ENCODE data around the gene GLCCI1. TPM values are rescaled to one million over a fixed set of nuclear protein-coding genes. Genes with fewer than 3 reads are reported as not detected.

Gene GLCCI1
- total and polyA plus RNA-seq, 10 of the 15 experiments (the other 5 are each of a cell fraction or from before 2014, with no cell fraction given) = 12.6 to 92.0 (median 27.6) TPM

GRCh38 chr7:8052824-8053223 is 84.2 kb downstream of the GLCCI1 start:
- ChIA-PET RAD21 (ENCODE audit: unreplicated experiment) (interaction anchor here (1.4 kb wide), 1 partner anchor 137 kb away, joined by 4 read pairs; no protein-coding TSS in a partner anchor), CTCF (no interaction called here), POLR2A (interaction anchor here (0.6 to 1.3 kb wide), 2 partner anchors 24 to 409 kb away, joined by 3 read pairs; no protein-coding TSS in a partner anchor), SMC1A (ENCODE audit: uncharacterized antibody, unreplicated experiment) (interaction anchor here (1.0 to 2.1 kb wide), 5 partner anchors 11 to 273 kb away, joined by 3 to 9 read pairs (median 4); no protein-coding TSS in a partner anchor)
- BruUV-seq (replicated peaks) = no TSS peak
- no peak overlapping the region for H3K9ac ChIP-seq (ENCODE audit: control insufficient read depth, insufficient read depth, low read length)
- no peak overlapping the region for H3K4me3 ChIP-seq
- no peak overlapping the region for H3K27ac ChIP-seq (ENCODE audit: control insufficient read depth, insufficient read depth)
- ATAC-seq (no peak), FAIRE-seq (no peak), DNase-seq (ENCODE audit: low read depth, low spot score) (no peak)
- no peak overlapping the region for H2AFZ ChIP-seq (ENCODE audit: control insufficient read depth, low read depth, low read length)
- no peak overlapping the region for H3K4me2 ChIP-seq (ENCODE audit: control insufficient read depth, insufficient read depth)
- no peaks in the 10 kb centered on the region for H3K27me3 ChIP-seq (replicated peaks in 1 of 2; ENCODE audit: control insufficient read depth in 2 of 2, insufficient read depth in 2 of 2, low read length in 1 of 2)
- H3K4me1 ChIP-seq (ENCODE audit: control insufficient read depth, insufficient read depth, low read length) = no peaks in the 10 kb centered on the region
- intact Hi-C loops (cut with micrococcal nuclease; ENCODE audit: unreplicated experiment) (no loop called here), in situ Hi-C loops (cut with MboI) (no loop called here)
- H3K9me3 ChIP-seq (replicated peaks; ENCODE audit: control insufficient read depth, insufficient read depth, low read length) = no peaks in the 10 kb centered on the region; the same call in 2 of the 3 replicates
- peaks cover 4 to 21% of the 10 kb centered on the region in 2 experiments for H3K36me3 ChIP-seq (ENCODE audit: control insufficient read depth in 2 of 2, insufficient read depth in 2 of 2, low read length in 1 of 2)
- peaks cover 4% of the 10 kb centered on the region; the same call in 1 of the 2 replicates for H3K79me2 ChIP-seq (ENCODE audit: control insufficient read depth, insufficient read depth, low read length)
- no peaks in the 10 kb centered on the region for H4K20me1 ChIP-seq (ENCODE audit: control insufficient read depth, insufficient read depth)
- TF ChIP-seq, protein P1, sequence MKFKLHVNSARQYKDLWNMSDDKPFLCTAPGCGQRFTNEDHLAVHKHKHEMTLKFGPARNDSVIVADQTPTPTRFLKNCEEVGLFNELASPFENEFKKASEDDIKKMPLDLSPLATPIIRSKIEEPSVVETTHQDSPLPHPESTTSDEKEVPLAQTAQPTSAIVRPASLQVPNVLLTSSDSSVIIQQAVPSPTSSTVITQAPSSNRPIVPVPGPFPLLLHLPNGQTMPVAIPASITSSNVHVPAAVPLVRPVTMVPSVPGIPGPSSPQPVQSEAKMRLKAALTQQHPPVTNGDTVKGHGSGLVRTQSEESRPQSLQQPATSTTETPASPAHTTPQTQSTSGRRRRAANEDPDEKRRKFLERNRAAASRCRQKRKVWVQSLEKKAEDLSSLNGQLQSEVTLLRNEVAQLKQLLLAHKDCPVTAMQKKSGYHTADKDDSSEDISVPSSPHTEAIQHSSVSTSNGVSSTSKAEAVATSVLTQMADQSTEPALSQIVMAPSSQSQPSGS (IDR thresholded peaks at IDR 0.05; ENCODE audit: low read length) = no peak
- no peak for TF ChIP-seq LARP7 (IDR thresholded peaks at IDR 0.05)
- no peak for TF ChIP-seq STAT1 (conservative IDR thresholded peaks at IDR 0.05)
- TF ChIP-seq MYC (IDR thresholded peaks at IDR 0.05; ENCODE audit: insufficient read depth, insufficient read length, insufficient replicate concordance, low read length, severe bottlenecking) = no peak
- TF ChIP-seq RUNX3 (IDR thresholded peaks at IDR 0.05; ENCODE audit: low read length) = no peak
- TF ChIP-seq TARDBP (IDR thresholded peaks at IDR 0.05; ENCODE audit: borderline replicate concordance) = no peak
- TF ChIP-seq CEBPB (IDR thresholded peaks at IDR 0.05; ENCODE audit: borderline replicate concordance in 1 of 2, low read depth in 2 of 2, low read length in 2 of 2) = no peak
- no peak for TF ChIP-seq E4F1 (IDR thresholded peaks at IDR 0.05; ENCODE audit: borderline replicate concordance, partially characterized antibody)
- no peak for TF ChIP-seq FOXK2 (IDR thresholded peaks at IDR 0.05)
- TF ChIP-seq, protein P2, sequence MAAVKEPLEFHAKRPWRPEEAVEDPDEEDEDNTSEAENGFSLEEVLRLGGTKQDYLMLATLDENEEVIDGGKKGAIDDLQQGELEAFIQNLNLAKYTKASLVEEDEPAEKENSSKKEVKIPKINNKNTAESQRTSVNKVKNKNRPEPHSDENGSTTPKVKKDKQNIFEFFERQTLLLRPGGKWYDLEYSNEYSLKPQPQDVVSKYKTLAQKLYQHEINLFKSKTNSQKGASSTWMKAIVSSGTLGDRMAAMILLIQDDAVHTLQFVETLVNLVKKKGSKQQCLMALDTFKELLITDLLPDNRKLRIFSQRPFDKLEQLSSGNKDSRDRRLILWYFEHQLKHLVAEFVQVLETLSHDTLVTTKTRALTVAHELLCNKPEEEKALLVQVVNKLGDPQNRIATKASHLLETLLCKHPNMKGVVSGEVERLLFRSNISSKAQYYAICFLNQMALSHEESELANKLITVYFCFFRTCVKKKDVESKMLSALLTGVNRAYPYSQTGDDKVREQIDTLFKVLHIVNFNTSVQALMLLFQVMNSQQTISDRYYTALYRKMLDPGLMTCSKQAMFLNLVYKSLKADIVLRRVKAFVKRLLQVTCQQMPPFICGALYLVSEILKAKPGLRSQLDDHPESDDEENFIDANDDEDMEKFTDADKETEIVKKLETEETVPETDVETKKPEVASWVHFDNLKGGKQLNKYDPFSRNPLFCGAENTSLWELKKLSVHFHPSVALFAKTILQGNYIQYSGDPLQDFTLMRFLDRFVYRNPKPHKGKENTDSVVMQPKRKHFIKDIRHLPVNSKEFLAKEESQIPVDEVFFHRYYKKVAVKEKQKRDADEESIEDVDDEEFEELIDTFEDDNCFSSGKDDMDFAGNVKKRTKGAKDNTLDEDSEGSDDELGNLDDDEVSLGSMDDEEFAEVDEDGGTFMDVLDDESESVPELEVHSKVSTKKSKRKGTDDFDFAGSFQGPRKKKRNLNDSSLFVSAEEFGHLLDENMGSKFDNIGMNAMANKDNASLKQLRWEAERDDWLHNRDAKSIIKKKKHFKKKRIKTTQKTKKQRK (IDR thresholded peaks at IDR 0.05; ENCODE audit: low read depth, low read length) = no peak
- TF ChIP-seq RBBP5 (conservative IDR thresholded peaks at IDR 0.05) = no peak
- TF ChIP-seq PRDM15 (CRISPR knock-in tag; IDR thresholded peaks at IDR 0.05) = no peak
- no peak for TF ChIP-seq STAT3 (IDR thresholded peaks at IDR 0.05; ENCODE audit: low read depth, low read length)
- TF ChIP-seq NR2F1 (conservative IDR thresholded peaks at IDR 0.05) = no peak
- TF ChIP-seq CREM (IDR thresholded peaks at IDR 0.05; ENCODE audit: low read depth) = no peak
